HepG2 (cell line): ENCODE results near the gene INPP5K. TPM values are rescaled to one million over a fixed set of nuclear protein-coding genes. Genes with fewer than 3 reads are reported as not detected.
A peak's percentile ranks its signal among the peaks of the same experiment; 100 is the strongest.

Experiments used
- ATF7 ChIP-seq, 2 experiments: fragments of 450-650 bp in 1 of 2; sonication (generic) in 1 of 2; formaldehyde crosslinking in 1 of 2; IDR thresholded peaks; 2 replicates each; pipeline versions ENCODE4 v1.4.0 to v1.6.1; 2016 to 2020; ENCODE audit warnings: antibody characterized with exemption in 1 of 2, mild to moderate bottlenecking in 1 of 2, missing genetic modification reagents in 1 of 2
- ERF ChIP-seq: IDR thresholded peaks from 2 replicates; pipeline ENCODE4 v1.6.1; 2018; ENCODE audit warnings: missing biosample characterization, missing genetic modification reagents
- EZH2 ChIP-seq: conservative IDR thresholded peaks from 2 replicates; pipeline ENCODE4 v1.6.1; 2012; ENCODE audit warnings: mild to moderate bottlenecking, low read depth, low read length, moderate library complexity
- GABPB1 ChIP-seq: IDR thresholded peaks from 2 replicates; pipeline ENCODE4 v1.6.1; 2016; ENCODE audit warnings: mild to moderate bottlenecking, missing genetic modification reagents, moderate library complexity, missing compliant biosample characterization
- HDAC2 ChIP-seq: sonication (generic); formaldehyde crosslinking; IDR thresholded peaks from 2 replicates; pipeline ENCODE4 v1.4.0; 2020; ENCODE audit warnings: missing genetic modification reagents
- ISL2 ChIP-seq: sonication (generic); formaldehyde crosslinking; IDR thresholded peaks from 2 replicates; pipeline ENCODE4 v1.5.0; 2020; ENCODE audit warnings: missing genetic modification reagents
- NFKBIZ ChIP-seq: IDR thresholded peaks from 2 replicates; pipeline ENCODE4 v1.6.1; 2018; ENCODE audit warnings: missing genetic modification reagents, missing compliant biosample characterization
- PITX1 ChIP-seq: sonication (generic); formaldehyde crosslinking; IDR thresholded peaks from 2 replicates; pipeline ENCODE4 v1.5.1; 2020; ENCODE audit warnings: mild to moderate bottlenecking, missing genetic modification reagents
- PRDM10 ChIP-seq: sonication (generic); formaldehyde crosslinking; IDR thresholded peaks from 2 replicates; pipeline ENCODE4 v1.4.0; 2020; ENCODE audit warnings: low read depth, missing genetic modification reagents
- RXRA ChIP-seq: sonication (generic); formaldehyde crosslinking; IDR thresholded peaks from 2 replicates; pipeline ENCODE4 v1.5.1; 2020; ENCODE audit warnings: missing genetic modification reagents
- SAP130 ChIP-seq: IDR thresholded peaks from 2 replicates; pipeline ENCODE4 v1.6.1; 2016; ENCODE audit warnings: low read depth
- SMYD3 ChIP-seq: sonication (generic); formaldehyde crosslinking; IDR thresholded peaks from 2 replicates; pipeline ENCODE4 v1.8.1; 2023; ENCODE audit warnings: mild to moderate bottlenecking, missing genetic modification reagents
- ZBTB7B ChIP-seq: sonication (generic); formaldehyde crosslinking; IDR thresholded peaks from 2 replicates; pipeline ENCODE4 v1.4.0; 2020; ENCODE audit warnings: missing genetic modification reagents
- ZEB1 ChIP-seq: IDR thresholded peaks from 2 replicates; pipeline ENCODE4 v1.6.1; 2012; ENCODE audit warnings: mild to moderate bottlenecking, low read depth, inconsistent platforms; ENCODE audit not compliant: insufficient replicate concordance
- ZFP36 ChIP-seq: fragments of 150-350 bp; IDR thresholded peaks from 2 replicates; pipeline ENCODE4 v1.6.1; 2018; ENCODE audit warnings: borderline replicate concordance, low read length, low read depth; ENCODE audit not compliant: partially characterized antibody
- ZNF124 ChIP-seq: sonication (generic); formaldehyde crosslinking; IDR thresholded peaks from 2 replicates; pipeline ENCODE4 v1.4.0; 2020; ENCODE audit warnings: missing genetic modification reagents
- ZNF563 ChIP-seq: sonication (generic); formaldehyde crosslinking; IDR thresholded peaks from 2 replicates; pipeline ENCODE4 v1.8.0; 2022; ENCODE audit warnings: mild to moderate bottlenecking, moderate library complexity, missing genetic modification reagents
- ZNF616 ChIP-seq: sonication (generic); formaldehyde crosslinking; IDR thresholded peaks from 2 replicates; pipeline ENCODE4 v1.5.0; 2020; ENCODE audit warnings: low read depth, mild to moderate bottlenecking, missing genetic modification reagents
- ZNF773 ChIP-seq: sonication (generic); formaldehyde crosslinking; IDR thresholded peaks from 2 replicates; pipeline ENCODE4 v1.4.0; 2020; ENCODE audit warnings: missing genetic modification reagents, borderline replicate concordance
- ZSCAN29 ChIP-seq: sonication (generic); formaldehyde crosslinking; conservative IDR thresholded peaks from 2 replicates; pipeline ENCODE4 v1.4.0; 2020; ENCODE audit warnings: mild to moderate bottlenecking, missing genetic modification reagents
- polyA plus RNA-seq, 8 experiments: library from polyadenylated mRNA; depleted of rRNA in 3 of 8; stranded (reverse) in 7 of 8; unstranded in 1 of 8; fragments of >200 nt; fragmentation: Illumina TruSeq in 4 of 8; extraction: Trizol in 4 of 8; gene quantifications; 2 replicates each; pipeline versions ENCODE4 v1.2.1 to v1.2.3, GENCODE V29; 2011 to 2016; ENCODE audit warnings: low read depth in 4 of 8, missing spikeins in 1 of 8, mixed read lengths in 1 of 8; ENCODE audit not compliant: insufficient read depth in 1 of 8
- total RNA-seq, 5 experiments: library from RNA; depleted of rRNA; stranded (reverse); fragments of >200 nt; fragmentation: Illumina TruSeq; extraction: Trizol; gene quantifications; 2 replicates each; pipeline ENCODE4 v1.2.3, GENCODE V29; 2016; ENCODE audit warnings: low read depth in 1 of 5
- TF ChIP-seq, protein P1 (sequence below): sonication (generic); formaldehyde crosslinking; IDR thresholded peaks from 2 replicates; pipeline ENCODE4 v1.5.0; 2020; ENCODE audit warnings: missing genetic modification reagents, mild to moderate bottlenecking, borderline replicate concordance
- TF ChIP-seq, protein P2 (sequence below): sonication (generic); formaldehyde crosslinking; IDR thresholded peaks from 2 replicates; pipeline ENCODE4 v1.5.1; 2020; ENCODE audit warnings: mild to moderate bottlenecking, missing genetic modification reagents, moderate library complexity

INPP5K gene
- total and polyA plus RNA-seq, 2 of the 13 experiments (the other 11 are each of a cell fraction or from before 2014, with no cell fraction given) = 4.8 to 9.6 TPM

- peak; percentile 71; the same call in 1 of the 2 replicates for TF ChIP-seq PRDM10
- peak; percentile 65; the same call in 1 of the 2 replicates for TF ChIP-seq ZBTB7B (CRISPR knock-in tag)
- peak; percentile 14 for TF ChIP-seq ZEB1
- TF ChIP-seq ISL2 (CRISPR knock-in tag) = no peak
- TF ChIP-seq ZNF563 = no peak
- no peak for TF ChIP-seq NFKBIZ (CRISPR knock-in tag)
- no peak for TF ChIP-seq ZNF124 (CRISPR knock-in tag)
- TF ChIP-seq PITX1 (CRISPR knock-in tag) = no peak
- 0 out of 2 replicates have a peak, but pooled peaks have one; percentile 29 for TF ChIP-seq RXRA (CRISPR knock-in tag)
- TF ChIP-seq, protein P1, sequence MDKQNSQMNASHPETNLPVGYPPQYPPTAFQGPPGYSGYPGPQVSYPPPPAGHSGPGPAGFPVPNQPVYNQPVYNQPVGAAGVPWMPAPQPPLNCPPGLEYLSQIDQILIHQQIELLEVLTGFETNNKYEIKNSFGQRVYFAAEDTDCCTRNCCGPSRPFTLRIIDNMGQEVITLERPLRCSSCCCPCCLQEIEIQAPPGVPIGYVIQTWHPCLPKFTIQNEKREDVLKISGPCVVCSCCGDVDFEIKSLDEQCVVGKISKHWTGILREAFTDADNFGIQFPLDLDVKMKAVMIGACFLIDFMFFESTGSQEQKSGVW = no peak
- 0 out of 2 replicates have a peak, but pooled peaks have one; percentile 6 for TF ChIP-seq ZSCAN29
- TF ChIP-seq, protein P2, sequence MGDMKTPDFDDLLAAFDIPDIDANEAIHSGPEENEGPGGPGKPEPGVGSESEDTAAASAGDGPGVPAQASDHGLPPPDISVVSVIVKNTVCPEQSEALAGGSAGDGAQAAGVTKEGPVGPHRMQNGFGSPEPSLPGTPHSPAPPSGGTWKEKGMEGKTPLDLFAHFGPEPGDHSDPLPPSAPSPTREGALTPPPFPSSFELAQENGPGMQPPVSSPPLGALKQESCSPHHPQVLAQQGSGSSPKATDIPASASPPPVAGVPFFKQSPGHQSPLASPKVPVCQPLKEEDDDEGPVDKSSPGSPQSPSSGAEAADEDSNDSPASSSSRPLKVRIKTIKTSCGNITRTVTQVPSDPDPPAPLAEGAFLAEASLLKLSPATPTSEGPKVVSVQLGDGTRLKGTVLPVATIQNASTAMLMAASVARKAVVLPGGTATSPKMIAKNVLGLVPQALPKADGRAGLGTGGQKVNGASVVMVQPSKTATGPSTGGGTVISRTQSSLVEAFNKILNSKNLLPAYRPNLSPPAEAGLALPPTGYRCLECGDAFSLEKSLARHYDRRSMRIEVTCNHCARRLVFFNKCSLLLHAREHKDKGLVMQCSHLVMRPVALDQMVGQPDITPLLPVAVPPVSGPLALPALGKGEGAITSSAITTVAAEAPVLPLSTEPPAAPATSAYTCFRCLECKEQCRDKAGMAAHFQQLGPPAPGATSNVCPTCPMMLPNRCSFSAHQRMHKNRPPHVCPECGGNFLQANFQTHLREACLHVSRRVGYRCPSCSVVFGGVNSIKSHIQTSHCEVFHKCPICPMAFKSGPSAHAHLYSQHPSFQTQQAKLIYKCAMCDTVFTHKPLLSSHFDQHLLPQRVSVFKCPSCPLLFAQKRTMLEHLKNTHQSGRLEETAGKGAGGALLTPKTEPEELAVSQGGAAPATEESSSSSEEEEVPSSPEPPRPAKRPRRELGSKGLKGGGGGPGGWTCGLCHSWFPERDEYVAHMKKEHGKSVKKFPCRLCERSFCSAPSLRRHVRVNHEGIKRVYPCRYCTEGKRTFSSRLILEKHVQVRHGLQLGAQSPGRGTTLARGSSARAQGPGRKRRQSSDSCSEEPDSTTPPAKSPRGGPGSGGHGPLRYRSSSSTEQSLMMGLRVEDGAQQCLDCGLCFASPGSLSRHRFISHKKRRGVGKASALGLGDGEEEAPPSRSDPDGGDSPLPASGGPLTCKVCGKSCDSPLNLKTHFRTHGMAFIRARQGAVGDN (CRISPR knock-in tag) = peak; percentile 40
- no peak for TF ChIP-seq ERF
- no peak for TF ChIP-seq SMYD3 (CRISPR knock-in tag)
- TF ChIP-seq ZNF616 = no peak
- no peak for TF ChIP-seq HDAC2 (CRISPR knock-in tag)
- TF ChIP-seq GABPB1 (CRISPR knock-in tag) = 0 out of 2 replicates have a peak, but pooled peaks have one; percentile 27
- TF ChIP-seq SAP130 (CRISPR knock-in tag) = peak; percentile 48
- TF ChIP-seq EZH2 = no peak
- TF ChIP-seq ZNF773 (CRISPR knock-in tag) = no peak
- no peak for TF ChIP-seq ATF7 (IDR thresholded peaks at IDR 0.05)
- no peak for TF ChIP-seq ATF7 (CRISPR knock-in tag; IDR thresholded peaks at IDR 0.05)
- no peak for TF ChIP-seq ZFP36
Observed at GRCh38 chr17:1484676-1485422, 31.6 kb downstream of the INPP5K start (continued).
